ENCODE measurements around the gene CNTN4. TPM values are rescaled to one million over a fixed set of nuclear protein-coding genes. Genes with fewer than 3 reads are reported as not detected.

CNTN4 gene
- total RNA-seq, 4 donors from 2014 or later, result 33.6 to 112 (median 53.1) TPM

- H3K4me3 ChIP-seq (replicated peaks in 1 of 3), result no peak overlapping the region
- H3K27me3 ChIP-seq, result no peaks in the 10 kb centered on the region
- WGBS, 2 donors, result 89 to 94% methylated on average over 4 of the region's 4 CpGs
- DNase-seq, result no peak
- no peaks in the 10 kb centered on the region for H3K9me3 ChIP-seq
- TF ChIP-seq CTCF (IDR thresholded peaks at IDR 0.05) (no peak), POLR2A (IDR thresholded peaks at IDR 0.05) (no peak)
- intact Hi-C loops (cut with DNase I), result no loop called here
- H3K36me3 ChIP-seq, result no peaks in the 10 kb centered on the region
- no peaks in the 10 kb centered on the region for H3K4me1 ChIP-seq
- no peak overlapping the region for H3K27ac ChIP-seq
These were observed 832.6 kb downstream of the CNTN4 start for GRCh38 chr3:2931265-2931664.

GRCh38 chr3:2934541-2934940 lies 835.9 kb downstream of the CNTN4 start:
- no peaks in the 10 kb centered on the region for H3K4me1 ChIP-seq
- H3K36me3 ChIP-seq, result no peaks in the 10 kb centered on the region
- TF ChIP-seq CTCF (IDR thresholded peaks at IDR 0.05) (no peak), POLR2A (IDR thresholded peaks at IDR 0.05) (no peak)
- no peak overlapping the region for H3K27ac ChIP-seq
- intact Hi-C loops (cut with DNase I), result no loop called here
- H3K4me3 ChIP-seq (replicated peaks in 1 of 3), result no peak overlapping the region
- WGBS, 2 donors, result 90 to 94% methylated on average over 4 of the region's 4 CpGs
- H3K9me3 ChIP-seq, result no peaks in the 10 kb centered on the region
- H3K27me3 ChIP-seq, result no peaks in the 10 kb centered on the region
- DNase-seq, result no peak

GRCh38 chr3:2937055-2937454 lies 838.4 kb downstream of the CNTN4 start:
- DNase-seq, result no peak
- H3K27me3 ChIP-seq, result no peaks in the 10 kb centered on the region
- TF ChIP-seq CTCF (IDR thresholded peaks at IDR 0.05) (no peak), POLR2A (IDR thresholded peaks at IDR 0.05) (no peak)
- no peaks in the 10 kb centered on the region for H3K9me3 ChIP-seq
- H3K4me1 ChIP-seq, result no peaks in the 10 kb centered on the region
- no peak overlapping the region for H3K4me3 ChIP-seq (replicated peaks in 1 of 3)
- no peak overlapping the region for H3K27ac ChIP-seq
- intact Hi-C loops (cut with DNase I), result no loop called here
- H3K36me3 ChIP-seq, result no peaks in the 10 kb centered on the region
- WGBS, 2 donors, result 85 to 90% methylated on average over 2 of the region's 2 CpGs

- 39 to 56% methylated on average over 2 of the region's 2 CpGs for WGBS, 2 donors
- Histone ChIP-seq H3K27me3 (no peaks in the 10 kb centered on the region), H3K36me3 (no peaks in the 10 kb centered on the region), H3K9me3 (no peaks in the 10 kb centered on the region), H3K27ac (no peak overlapping the region), H3K4me1 (no peaks in the 10 kb centered on the region), H3K4me3 (replicated peaks in 1 of 3) (no peak overlapping the region)
- intact Hi-C loops (cut with DNase I), result no loop called here
- no peak for TF ChIP-seq CTCF (IDR thresholded peaks at IDR 0.05)
- no peak for TF ChIP-seq POLR2A (IDR thresholded peaks at IDR 0.05)
- no peak for DNase-seq
These were observed 838.9 kb downstream of the CNTN4 start for GRCh38 chr3:2937592-2937991.

GRCh38 chr3:2938711-2939110 lies 840.0 kb downstream of the CNTN4 start:
- Histone ChIP-seq H3K9me3 (no peaks in the 10 kb centered on the region), H3K4me3 (replicated peaks in 1 of 3) (no peak overlapping the region), H3K4me1 (no peaks in the 10 kb centered on the region), H3K27ac (no peak overlapping the region), H3K36me3 (no peaks in the 10 kb centered on the region), H3K27me3 (no peaks in the 10 kb centered on the region)
- intact Hi-C loops (cut with DNase I), result no loop called here
- no peak for DNase-seq
- WGBS, 2 donors, result 54 to 85% methylated on average over 1 of the region's 1 CpG
- TF ChIP-seq POLR2A (IDR thresholded peaks at IDR 0.05) (no peak), CTCF (IDR thresholded peaks at IDR 0.05) (no peak)
